OCI-LY7 (cell line): ENCODE results near the gene GALNT14. TPM values are rescaled to one million over a fixed set of nuclear protein-coding genes. Genes with fewer than 3 reads are reported as not detected.

ENCODE experiments used
- BruUV-seq: library from RNA; stranded (reverse); fragments of 400-500 nt; replicated peaks from 2 replicates; lab custom pipeline; 2021; lab: Mats Ljungman, UMichigan
- CTCF ChIA-PET: fragments of 300-600 bp; sonication (Branson Sonifier 250); formaldehyde crosslinking; loops from one replicate; lab custom pipeline; 2022; ENCODE audit warnings: antibody characterized with exemption; ENCODE audit not compliant: unreplicated experiment; lab: Charles Lee
- POLR2A ChIA-PET: fragments of 300-600 bp; sonication (Branson Sonifier 250); formaldehyde crosslinking; loops from one replicate; lab custom pipeline; 2022; ENCODE audit warnings: antibody characterized with exemption; lab: Charles Lee
- DNase-seq: peaks from one replicate; pipeline ENCODE4 v3.0.0-alpha.2; 2015; ENCODE audit warnings: low spot score
- H2AFZ ChIP-seq: fragments of 200-600 bp; sonication (generic), shearing (Covaris generic); 2 replicates; pipeline ENCODE4 v1.6.1; 2014; ENCODE audit warnings: mild to moderate bottlenecking, antibody characterized with exemption, low read length, moderate library complexity
- H3K27ac ChIP-seq: fragments of 200-600 bp; sonication (generic); 2 replicates; pipeline ENCODE4 v1.5.1; 2014; ENCODE audit warnings: mixed run types, low read depth, mild to moderate bottlenecking, moderate library complexity, low read length, inconsistent platforms; ENCODE audit not compliant: poor library complexity, severe bottlenecking
- H3K36me3 ChIP-seq: fragments of 200-600 bp; sonication (generic); 2 replicates; pipeline ENCODE4 v1.6.1; 2014; ENCODE audit warnings: mild to moderate bottlenecking, antibody characterized with exemption, low read length, moderate library complexity, mixed read lengths; ENCODE audit not compliant: insufficient read depth
- H3K4me1 ChIP-seq: fragments of 200-600 bp; sonication (generic); 2 replicates; pipeline ENCODE4 v1.5.1; 2014; ENCODE audit warnings: mild to moderate bottlenecking, low read length; ENCODE audit not compliant: insufficient read depth, poor library complexity, severe bottlenecking
- H3K4me2 ChIP-seq: fragments of 200-600 bp; sonication (generic); 2 replicates; pipeline ENCODE4 v1.6.1; 2014; ENCODE audit warnings: mild to moderate bottlenecking, low read length
- H3K4me3 ChIP-seq: fragments of 200-600 bp; sonication (generic); 2 replicates; pipeline ENCODE4 v1.5.1; 2014; ENCODE audit warnings: mild to moderate bottlenecking, low read depth, low read length; ENCODE audit not compliant: poor library complexity, severe bottlenecking
- H3K79me2 ChIP-seq: fragments of 200-600 bp; sonication (generic); 2 replicates; pipeline ENCODE4 v1.6.1; 2016; ENCODE audit warnings: low read depth, mild to moderate bottlenecking, low read length, moderate library complexity, mixed read lengths; ENCODE audit not compliant: insufficient read depth
- H3K9me2 ChIP-seq: fragments of 200-600 bp; sonication (generic); 2 replicates; pipeline ENCODE4 v1.6.1; 2016; ENCODE audit warnings: mild to moderate bottlenecking, low read length, mixed read lengths; ENCODE audit not compliant: insufficient read depth
- H3K9me3 ChIP-seq: fragments of 200-600 bp; sonication (generic); 2 replicates; pipeline ENCODE4 v1.6.1; 2014; ENCODE audit warnings: mild to moderate bottlenecking, mixed run types, low read length, mixed read lengths
- H4K20me1 ChIP-seq: fragments of 200-600 bp; sonication (generic); 2 replicates; pipeline ENCODE4 v1.6.1; 2014; ENCODE audit warnings: mild to moderate bottlenecking, antibody characterized with exemption, low read length, moderate library complexity, mixed read lengths; ENCODE audit not compliant: insufficient read depth
- CTCF ChIP-seq: fragments of 200-600 bp; sonication (generic); conservative IDR thresholded peaks from 2 replicates; pipeline ENCODE4 v1.5.1; 2014; ENCODE audit warnings: mild to moderate bottlenecking, antibody characterized with exemption, low read length, moderate library complexity, mixed read lengths
- EZH2phosphoT487 ChIP-seq: fragments of 200-600 bp; sonication (generic); IDR thresholded peaks from 2 replicates; pipeline ENCODE4 v1.6.1; 2018; ENCODE audit warnings: low read depth, borderline replicate concordance, mild to moderate bottlenecking, mixed run types, antibody characterized with exemption, low read length, moderate library complexity, mixed read lengths
- intact Hi-C: fragments of 100-400 bp; cut with micrococcal nuclease; formaldehyde crosslinking; loops from one replicate; pipeline ENCODE4 v1.10.0; 2022; ENCODE audit not compliant: unreplicated experiment
- total RNA-seq, 2 experiments: library from RNA; depleted of rRNA in 1 of 2; stranded (reverse); fragments of >200 nt in 1 of 2; shearing (Covaris generic) in 1 of 2; gene quantifications; 2 replicates each; pipeline ENCODE4 v1.2.3, GENCODE V29; 2014 to 2022

GALNT14 gene
- total RNA-seq, 2 experiments from 2014 or later: 14.8 to 25.6 TPM

DNA sequence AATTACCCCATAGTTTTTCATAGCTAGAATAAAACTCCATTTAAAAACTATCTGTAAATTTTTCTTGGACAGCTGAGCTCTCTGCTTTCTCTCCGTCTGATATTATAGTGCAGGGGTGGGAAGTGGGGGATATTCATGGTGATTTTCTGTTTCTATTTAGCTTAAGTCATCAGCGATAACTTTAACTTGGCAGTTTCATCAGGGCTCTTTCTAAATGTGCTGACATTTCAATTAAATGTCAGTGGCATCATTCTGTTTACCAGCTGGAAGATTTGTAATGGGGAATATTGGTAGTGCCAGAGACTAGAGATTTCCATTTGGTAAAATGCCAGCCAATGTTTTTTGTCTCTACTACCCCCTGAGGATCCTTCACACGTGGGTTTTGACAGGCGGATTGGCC lies 277.5 kb downstream of the GALNT14 start:
- ChIA-PET CTCF (interaction anchor here (0.6 to 2.9 kb wide), 2 partner anchors 278 to 310 kb away, joined by 3 to 10 read pairs; no protein-coding TSS in a partner anchor), POLR2A (interaction anchor here (0.9 to 1.0 kb wide), 2 partner anchors 149 to 305 kb away, joined by 3 read pairs; no protein-coding TSS in a partner anchor)
- DNase-seq: no peak
- intact Hi-C loops: no loop called here
- no TSS peak for BruUV-seq
- Histone ChIP-seq H3K9me2 (no peaks in the 10 kb centered on the region), H2AFZ (no peak overlapping the region), H3K4me3 (no peak overlapping the region), H4K20me1 (no peaks in the 10 kb centered on the region), H3K4me2 (no peak overlapping the region), H3K36me3 (no peaks in the 10 kb centered on the region), H3K4me1 (peaks cover 8% of the 10 kb centered on the region), H3K27ac (no peak overlapping the region), H3K9me3 (no peaks in the 10 kb centered on the region), H3K79me2 (no peaks in the 10 kb centered on the region)
- TF ChIP-seq CTCF (no peak), EZH2phosphoT487 (no peak)

Other genes starting within 250 kb of the GALNT14 start
- 1.4 and 1.7 TPM in 2 replicates for gene CAPN14, start 79.1 kb upstream of the GALNT14 start, total RNA-seq (2014; rRNA removed; shearing (Covaris generic))
- 2.7 and 4.0 TPM in 2 replicates for gene CAPN14, start 79.1 kb upstream of the GALNT14 start, total RNA-seq (2022)
- 0.73 and 0.98 TPM in 2 replicates for gene EHD3, start 95.7 kb upstream of the GALNT14 start, total RNA-seq (2014; rRNA removed; shearing (Covaris generic))
- 2.5 and 3.4 TPM in 2 replicates for gene EHD3, start 95.7 kb upstream of the GALNT14 start, total RNA-seq (2022)